Peyer's patch (tissue), 4 donors: ENCODE measurements around the gene SUPT20HL2. TPM values are rescaled to one million over a fixed set of nuclear protein-coding genes. Genes with fewer than 3 reads are reported as not detected.
"Not testable (repeated sequence)": the region's sequence is repeated elsewhere in the genome, so short reads cannot be mapped to it uniquely, and the experiment has no call there.

Experiments
- DNase-seq, 3 donors: peaks; one replicate each; pipeline ENCODE4 v3.0.0-alpha.2; 2017 to 2019
- H3K27ac ChIP-seq, 4 donors: fragments of 200-600 bp; sonication (generic); one replicate each; pipeline ENCODE4 v1.5.1; 2016 to 2019
- H3K27me3 ChIP-seq, 2 donors: fragments of 200-600 bp; sonication (generic); one replicate each; pipeline ENCODE4 v1.5.1; 2019
- H3K36me3 ChIP-seq, 3 donors: fragments of 200-600 bp; sonication (generic); one replicate each; pipeline ENCODE4 v1.5.1; 2016 to 2019
- H3K4me1 ChIP-seq, 4 donors: fragments of 200-600 bp; sonication (generic); one replicate each; pipeline ENCODE4 v1.5.1; 2016 to 2019
- H3K4me3 ChIP-seq, 4 donors: fragments of 200-600 bp; sonication (generic); 1 replicate in 3 of 4; 2 replicates in 1 of 4; pipeline ENCODE4 v1.5.1; 2016 to 2019; ENCODE audit warnings: mild to moderate bottlenecking in 1 of 4
- H3K9me3 ChIP-seq, 4 donors: fragments of 200-600 bp; sonication (generic); one replicate each; pipeline ENCODE4 v1.5.1; 2016 to 2019; ENCODE audit warnings: mild to moderate bottlenecking in 1 of 4
- POLR2A ChIP-seq, 2 donors: fragments of 450-650 bp; IDR thresholded peaks; one replicate each; pipeline ENCODE4 v1.5.1; 2017; ENCODE audit warnings: antibody characterized with exemption in 2 of 2, mild to moderate bottlenecking in 2 of 2, moderate library complexity in 2 of 2
- total RNA-seq, 4 donors: library from RNA; depleted of rRNA; stranded (reverse); fragments of >200 nt; gene quantifications; one replicate each; pipeline ENCODE4 v1.1.0, GENCODE V29; 2016
- TF ChIP-seq, protein P1 (sequence below), 6 experiments: fragments of 450-650 bp in 4 of 6; fragments of 200-600 bp in 2 of 6; sonication (generic) in 1 of 6; IDR thresholded peaks; one replicate each; pipeline ENCODE4 v1.5.1; 2017 to 2019; ENCODE audit warnings: antibody characterized with exemption in 6 of 6, mild to moderate bottlenecking in 3 of 6, moderate library complexity in 1 of 6

Gene SUPT20HL2
- total RNA-seq = not detected

DNA sequence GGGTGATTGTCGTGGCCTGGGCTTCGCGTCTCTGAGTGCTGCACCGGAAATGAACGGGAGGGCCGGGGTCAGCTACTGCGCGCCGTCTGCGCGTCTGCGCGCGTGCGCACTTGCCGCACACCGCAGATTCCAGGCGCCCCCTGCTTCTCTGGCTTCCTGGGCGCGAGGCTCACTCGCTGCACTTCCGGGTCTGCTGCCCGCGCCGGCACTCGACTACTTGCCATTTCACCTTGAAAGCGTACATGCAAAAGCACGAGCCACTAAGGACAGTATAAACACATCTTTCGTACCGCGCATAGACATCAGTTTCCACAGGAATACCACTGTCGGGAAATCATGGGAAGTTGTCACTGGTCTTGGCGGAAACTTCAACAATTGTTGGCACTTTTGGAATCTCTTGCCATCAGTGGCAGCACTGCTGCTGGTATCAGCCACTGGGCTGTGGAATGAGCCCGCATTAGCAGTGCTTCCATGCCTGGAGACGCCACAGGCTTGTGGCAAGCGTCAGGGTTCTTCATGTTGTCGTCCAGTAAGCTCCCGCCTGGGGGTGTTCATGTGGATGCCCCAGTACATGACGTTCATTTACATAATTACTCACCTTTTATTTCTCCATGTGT lies at the start of gene SUPT20HL2:
Gene SUPT20HL2 (minus strand): TSS at position 51 of the 617 bp plus-strand sequence. CDS start 754 bp downstream, outside the sequence.
- no peak for DNase-seq
- H3K9me3 ChIP-seq = no peaks in the 10 kb centered on the region

DNA sequence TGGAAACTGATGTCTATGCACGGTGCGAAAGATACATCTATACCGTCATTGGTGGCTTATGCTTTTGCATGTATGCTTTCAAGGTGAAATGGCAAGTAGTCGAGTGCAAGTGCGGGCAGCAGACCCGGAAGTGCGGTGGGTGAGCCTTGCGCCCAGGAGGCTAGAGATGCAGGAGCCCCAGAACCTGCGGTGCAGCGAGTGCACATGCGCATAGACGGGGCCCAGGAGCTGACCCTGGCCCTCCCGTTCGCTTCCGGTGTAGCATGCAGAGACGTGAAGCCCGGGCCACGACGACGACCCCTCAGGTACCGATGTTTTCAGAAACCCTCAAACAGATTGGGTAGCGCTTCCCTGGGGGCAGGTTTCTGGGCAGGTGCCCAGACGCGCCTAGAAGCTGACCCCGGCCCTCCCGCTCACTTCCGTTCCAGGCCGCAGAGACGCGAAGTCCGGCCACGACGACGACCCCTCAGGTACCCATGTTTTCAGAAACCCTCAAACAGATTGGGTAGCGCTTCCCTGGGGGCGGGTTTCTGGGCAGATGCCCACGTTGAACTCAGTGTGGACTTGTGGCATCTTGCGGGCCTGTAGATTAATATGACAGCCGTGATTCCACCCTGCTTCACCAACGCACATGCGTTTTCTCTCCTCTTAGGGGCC lies 48.3 kb upstream of the SUPT20HL2 start:
- H3K36me3 ChIP-seq, H3K27me3 ChIP-seq, H3K27ac ChIP-seq, DNase-seq, H3K4me1 ChIP-seq, H3K9me3 ChIP-seq, H3K4me3 ChIP-seq: not testable (repeated sequence)

More for the DNA sequence above, at the start of gene SUPT20HL2:
- Histone ChIP-seq H3K36me3 (no peaks in the 10 kb centered on the region), H3K4me1 (no peaks in the 10 kb centered on the region), H3K27ac (no peak within 1 kb of the TSS), H3K27me3 (no peaks in the 10 kb centered on the region), H3K4me3 (no peak within 1 kb of the TSS)
- no peak for TF ChIP-seq POLR2A (IDR thresholded peaks at IDR 0.05)
- TF ChIP-seq, protein P1, sequence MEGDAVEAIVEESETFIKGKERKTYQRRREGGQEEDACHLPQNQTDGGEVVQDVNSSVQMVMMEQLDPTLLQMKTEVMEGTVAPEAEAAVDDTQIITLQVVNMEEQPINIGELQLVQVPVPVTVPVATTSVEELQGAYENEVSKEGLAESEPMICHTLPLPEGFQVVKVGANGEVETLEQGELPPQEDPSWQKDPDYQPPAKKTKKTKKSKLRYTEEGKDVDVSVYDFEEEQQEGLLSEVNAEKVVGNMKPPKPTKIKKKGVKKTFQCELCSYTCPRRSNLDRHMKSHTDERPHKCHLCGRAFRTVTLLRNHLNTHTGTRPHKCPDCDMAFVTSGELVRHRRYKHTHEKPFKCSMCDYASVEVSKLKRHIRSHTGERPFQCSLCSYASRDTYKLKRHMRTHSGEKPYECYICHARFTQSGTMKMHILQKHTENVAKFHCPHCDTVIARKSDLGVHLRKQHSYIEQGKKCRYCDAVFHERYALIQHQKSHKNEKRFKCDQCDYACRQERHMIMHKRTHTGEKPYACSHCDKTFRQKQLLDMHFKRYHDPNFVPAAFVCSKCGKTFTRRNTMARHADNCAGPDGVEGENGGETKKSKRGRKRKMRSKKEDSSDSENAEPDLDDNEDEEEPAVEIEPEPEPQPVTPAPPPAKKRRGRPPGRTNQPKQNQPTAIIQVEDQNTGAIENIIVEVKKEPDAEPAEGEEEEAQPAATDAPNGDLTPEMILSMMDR (IDR thresholded peaks at IDR 0.05) = no peak

DNA sequence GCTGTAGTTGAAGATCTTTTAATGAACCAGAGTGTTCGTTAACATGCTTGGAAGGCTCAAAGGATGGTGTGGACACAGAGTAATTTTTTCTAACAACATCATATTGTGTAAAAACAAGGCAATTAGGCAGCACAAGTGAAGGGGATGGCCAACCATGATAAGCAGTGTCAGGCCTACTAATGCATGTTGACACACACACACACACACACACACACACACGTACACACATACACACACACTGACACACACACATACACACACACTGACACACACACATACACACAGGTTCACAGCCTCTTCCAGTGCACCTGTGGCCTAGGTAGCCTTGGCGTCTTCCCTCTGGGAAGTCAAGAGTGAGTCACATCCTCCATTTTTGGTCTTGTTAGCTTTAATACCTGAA lies 46.4 kb upstream of the SUPT20HL2 start, which contains the start of gene SUPT20HL1:
Gene SUPT20HL1 (plus strand): TSS at position 368 of the 400 bp plus-strand sequence. CDS start 2,122 bp downstream, outside the sequence.
- no peak for DNase-seq
- TF ChIP-seq, protein P1 (IDR thresholded peaks at IDR 0.05) = no peak
- TF ChIP-seq POLR2A (IDR thresholded peaks at IDR 0.05) = no peak
- no peak within 1 kb of the TSS for H3K27ac ChIP-seq
- no peaks in the 10 kb centered on the region for H3K36me3 ChIP-seq
- no peak within 1 kb of the TSS for H3K4me3 ChIP-seq
- no peaks in the 10 kb centered on the region for H3K27me3 ChIP-seq
- H3K4me1 ChIP-seq = no peaks in the 10 kb centered on the region
- H3K9me3 ChIP-seq = no peaks in the 10 kb centered on the region

DNA sequence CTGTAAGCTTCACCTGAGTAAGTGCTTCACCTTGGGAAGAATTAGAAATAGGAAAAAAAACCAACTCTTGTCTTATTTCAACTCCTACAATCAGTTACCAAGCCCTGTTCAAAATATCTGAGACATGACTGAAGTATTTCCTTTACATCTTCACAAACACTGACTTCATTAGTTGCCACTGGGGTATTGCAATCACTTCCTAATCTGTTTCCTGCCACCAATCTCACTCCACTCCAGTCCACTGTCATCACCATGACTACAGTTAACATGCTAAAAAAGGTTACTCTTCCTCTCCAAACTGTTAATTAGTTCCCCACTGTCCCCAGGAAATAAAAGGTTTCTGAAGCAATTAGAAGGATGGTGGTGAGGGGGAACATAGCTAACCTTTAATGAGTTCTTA lies 43.2 kb upstream of the SUPT20HL2 start:
- no peak overlapping the region for H3K27ac ChIP-seq
- TF ChIP-seq POLR2A (IDR thresholded peaks at IDR 0.05) = no peak
- TF ChIP-seq, protein P1 (IDR thresholded peaks at IDR 0.05) = no peak
- DNase-seq = no peak

DNA sequence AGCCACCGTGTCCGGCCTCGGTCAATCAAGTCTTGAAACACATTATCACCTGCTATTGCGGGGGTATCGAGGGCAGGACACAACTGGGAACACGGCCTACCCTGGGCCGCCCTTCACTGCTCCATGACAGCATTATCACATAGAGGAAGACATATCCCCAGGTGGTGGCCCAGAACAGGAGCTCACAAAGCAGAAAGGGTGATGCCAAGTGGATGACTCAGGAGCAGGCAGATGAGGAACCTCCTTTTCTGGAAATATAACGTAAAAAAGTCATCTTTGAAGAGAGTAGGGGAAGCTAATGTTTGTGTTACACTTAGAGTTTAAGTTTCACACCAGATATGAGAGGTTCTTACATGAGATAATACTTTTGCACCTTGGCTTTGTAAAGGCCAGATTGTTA lies 41.2 kb upstream of the SUPT20HL2 start:
- DNase-seq = no peak
- no peaks in the 10 kb centered on the region for H3K27me3 ChIP-seq
- no peaks in the 10 kb centered on the region for H3K36me3 ChIP-seq
- no peak for TF ChIP-seq POLR2A (IDR thresholded peaks at IDR 0.05)
- TF ChIP-seq, protein P1 (IDR thresholded peaks at IDR 0.05) = no peak
- no peak overlapping the region for H3K27ac ChIP-seq
- no peaks in the 10 kb centered on the region for H3K9me3 ChIP-seq
- no peak overlapping the region for H3K4me3 ChIP-seq
- no peaks in the 10 kb centered on the region for H3K4me1 ChIP-seq

More for the DNA sequence above, 43.2 kb upstream of the SUPT20HL2 start:
- Histone ChIP-seq H3K36me3 (no peaks in the 10 kb centered on the region), H3K9me3 (no peaks in the 10 kb centered on the region), H3K4me1 (no peaks in the 10 kb centered on the region), H3K27me3 (no peaks in the 10 kb centered on the region), H3K4me3 (no peak overlapping the region)

DNA sequence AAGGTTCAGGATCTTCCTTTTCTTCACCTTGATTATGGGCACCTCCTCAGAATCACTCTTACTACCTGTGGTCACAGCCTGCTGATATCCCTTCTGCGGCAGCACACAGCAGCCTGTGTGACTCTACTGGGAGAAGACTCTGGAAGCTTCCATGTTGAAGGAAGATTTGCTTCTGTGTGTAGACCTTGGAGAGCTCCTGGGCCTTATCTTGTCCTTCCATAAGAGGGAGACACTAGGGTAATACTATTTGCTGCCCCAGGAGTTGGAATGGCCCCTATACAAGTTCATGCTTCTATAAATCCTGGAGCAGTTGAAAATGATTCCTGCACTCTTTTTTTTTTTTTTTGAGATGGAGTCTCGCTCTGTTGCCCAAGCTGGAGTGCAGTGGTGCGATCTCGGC lies 36.3 kb upstream of the SUPT20HL2 start:
- H3K4me1 ChIP-seq = no peaks in the 10 kb centered on the region
- no peaks in the 10 kb centered on the region for H3K36me3 ChIP-seq
- no peaks in the 10 kb centered on the region for H3K27me3 ChIP-seq
- no peak overlapping the region for H3K27ac ChIP-seq
- no peak for TF ChIP-seq POLR2A (IDR thresholded peaks at IDR 0.05)
- H3K9me3 ChIP-seq = no peaks in the 10 kb centered on the region
- DNase-seq = no peak
- H3K4me3 ChIP-seq = no peak overlapping the region
